Hindlimb muscle (tissue), 1 donor: Measurements from ENCODE around the gene RND3. TPM values are rescaled to one million over a fixed set of nuclear protein-coding genes. Genes with fewer than 3 reads are reported as not detected.

Source experiments
- DNase-seq: peaks from one replicate; pipeline ENCODE4 v3.0.0-alpha.2; 2013
- polyA plus RNA-seq: library from polyadenylated mRNA; unstranded; fragments of 120-200 nt; gene quantifications from one replicate; pipeline ENCODE4 v1.2.1, GENCODE V29; 2013; ENCODE audit not compliant: insufficient read length

RND3 gene
- polyA plus RNA-seq, 1 donor, result 32.5 TPM

DNA sequence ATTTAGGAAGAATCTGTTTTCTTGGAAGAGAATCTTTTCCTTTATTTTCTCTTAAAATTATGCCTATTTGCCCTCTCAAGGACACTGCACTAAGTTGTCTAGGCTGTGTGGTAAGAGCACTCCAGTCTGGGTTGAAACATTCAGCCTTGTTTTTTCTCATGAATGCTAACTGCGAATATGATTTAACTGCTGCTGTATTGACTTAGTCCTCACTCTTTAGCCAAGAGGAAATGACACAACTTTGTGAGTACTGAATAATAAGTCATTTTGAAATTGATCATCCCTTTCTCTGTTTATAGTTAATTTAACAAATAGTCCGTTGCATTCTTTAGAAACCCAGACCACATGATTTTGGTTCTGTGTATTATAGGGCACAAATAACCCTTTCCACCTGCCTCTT, 4.5 kb upstream of the RND3 start:
- no peak for DNase-seq

DNA sequence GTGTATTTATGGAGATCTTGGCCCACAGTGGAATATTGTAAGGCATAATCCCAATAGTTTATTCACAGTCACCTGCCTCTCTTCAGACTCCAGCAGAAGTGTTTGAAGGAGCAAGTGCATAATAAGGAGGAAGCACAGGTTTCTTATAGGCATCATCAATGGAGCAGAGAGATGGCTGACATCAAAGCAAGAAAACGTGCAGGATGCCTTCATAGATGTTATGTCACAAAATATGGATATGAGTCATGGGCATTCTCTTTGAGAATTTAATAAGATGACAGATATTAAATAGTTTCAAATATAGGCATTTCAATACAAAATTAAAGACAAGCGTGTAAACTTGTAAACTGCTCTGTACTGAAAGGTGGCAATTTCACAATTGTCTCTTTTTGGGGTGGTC, 4.0 kb upstream of the RND3 start:
- DNase-seq, result no peak

DNA sequence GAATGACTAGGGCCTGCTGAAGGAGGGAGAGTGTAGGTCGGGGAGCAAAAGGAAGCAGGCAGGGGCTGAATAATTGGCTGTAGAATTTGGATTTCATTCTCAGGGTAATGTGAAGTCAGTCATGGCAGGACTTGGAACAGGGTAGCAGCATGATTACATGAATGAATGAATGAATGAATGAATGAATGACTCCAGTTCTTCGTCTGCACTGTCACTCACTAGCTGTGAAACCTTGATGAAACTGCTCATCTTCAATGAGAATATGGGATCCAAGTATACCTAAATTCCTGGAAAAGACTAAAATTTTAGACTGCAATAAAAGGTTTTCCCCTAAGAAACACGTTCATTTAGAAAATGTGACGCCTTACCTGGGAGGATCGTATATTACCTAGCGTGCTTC, 3.0 kb upstream of the RND3 start:
- DNase-seq, result no peak

DNA sequence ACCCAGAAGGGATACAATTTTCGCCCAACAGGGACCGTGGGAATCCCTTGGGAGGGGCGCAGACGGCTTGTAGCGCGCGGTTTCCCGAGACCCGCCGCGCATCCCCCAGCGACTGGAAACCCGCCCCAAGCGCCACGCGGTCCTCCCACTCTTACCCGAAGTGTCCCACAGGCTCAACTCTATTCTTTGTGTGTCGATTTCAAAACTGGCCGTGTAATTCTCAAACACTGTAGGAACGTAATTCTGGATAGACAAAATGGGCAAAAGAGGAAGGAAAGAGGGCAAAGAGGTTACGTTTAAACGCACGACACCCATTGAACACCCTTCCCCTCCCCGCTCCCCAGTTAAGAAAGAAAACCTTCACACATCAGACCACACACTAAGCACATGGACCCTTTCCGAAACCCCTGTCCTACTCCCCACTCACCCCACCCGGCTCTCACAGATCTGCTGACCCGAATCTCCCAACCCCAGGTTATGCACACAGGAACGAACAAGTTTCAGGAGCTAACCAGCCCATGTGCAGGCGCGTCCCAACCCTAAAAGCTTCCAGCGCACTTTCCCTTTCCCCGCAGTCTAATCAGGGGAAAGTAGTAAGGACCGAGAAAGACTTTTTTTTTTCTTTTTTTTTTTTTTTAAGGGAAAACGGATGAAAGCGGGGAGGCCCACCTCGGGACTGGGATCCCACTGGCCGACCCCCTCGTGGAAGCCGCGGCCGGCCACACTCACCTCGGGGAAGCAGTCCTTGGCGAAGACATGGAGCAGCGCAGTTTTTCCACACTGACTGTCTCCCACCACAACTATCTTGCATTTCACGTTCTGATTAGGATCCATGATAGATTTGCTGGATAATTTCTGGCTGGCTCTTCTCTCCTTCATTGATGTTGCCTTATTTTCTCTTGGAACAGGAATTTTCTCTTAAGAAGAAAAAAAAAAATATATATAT, 655 bp downstream of the RND3 start:
- peak; percentile 69 for DNase-seq

DNA sequence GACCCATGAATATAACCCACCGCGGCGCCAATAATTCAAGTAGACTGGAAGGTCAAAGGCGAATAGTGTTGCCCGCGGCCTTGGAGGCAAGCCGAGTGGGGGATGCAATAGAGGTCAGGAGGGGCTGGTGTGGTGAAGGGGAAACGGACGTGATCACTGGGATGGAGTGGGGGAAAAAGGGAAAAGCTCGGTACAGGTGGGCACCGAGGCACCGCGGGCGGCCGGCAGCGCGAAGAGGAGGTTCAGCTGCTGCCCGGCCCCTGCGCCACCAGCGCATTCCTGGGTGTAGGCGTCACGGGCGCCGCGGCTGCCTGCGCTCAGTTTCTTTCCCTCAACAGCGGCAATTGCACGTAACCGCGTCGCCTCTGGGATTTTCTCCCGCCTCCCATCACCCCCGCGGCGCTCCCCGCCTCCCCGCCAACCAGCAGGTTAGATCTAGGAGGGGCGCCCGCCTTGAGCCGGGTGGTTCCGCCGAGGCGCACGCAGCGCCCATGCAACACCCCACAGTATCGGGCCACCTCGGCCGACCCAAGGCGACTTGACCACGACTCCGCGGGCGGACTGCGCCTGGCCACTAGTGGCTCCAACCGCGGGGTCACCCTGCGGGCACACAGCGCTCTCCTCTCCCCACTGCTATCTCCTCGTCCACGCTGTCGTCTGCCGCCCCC, 1.5 kb downstream of the RND3 start:
- DNase-seq, result peak; percentile 69

DNA sequence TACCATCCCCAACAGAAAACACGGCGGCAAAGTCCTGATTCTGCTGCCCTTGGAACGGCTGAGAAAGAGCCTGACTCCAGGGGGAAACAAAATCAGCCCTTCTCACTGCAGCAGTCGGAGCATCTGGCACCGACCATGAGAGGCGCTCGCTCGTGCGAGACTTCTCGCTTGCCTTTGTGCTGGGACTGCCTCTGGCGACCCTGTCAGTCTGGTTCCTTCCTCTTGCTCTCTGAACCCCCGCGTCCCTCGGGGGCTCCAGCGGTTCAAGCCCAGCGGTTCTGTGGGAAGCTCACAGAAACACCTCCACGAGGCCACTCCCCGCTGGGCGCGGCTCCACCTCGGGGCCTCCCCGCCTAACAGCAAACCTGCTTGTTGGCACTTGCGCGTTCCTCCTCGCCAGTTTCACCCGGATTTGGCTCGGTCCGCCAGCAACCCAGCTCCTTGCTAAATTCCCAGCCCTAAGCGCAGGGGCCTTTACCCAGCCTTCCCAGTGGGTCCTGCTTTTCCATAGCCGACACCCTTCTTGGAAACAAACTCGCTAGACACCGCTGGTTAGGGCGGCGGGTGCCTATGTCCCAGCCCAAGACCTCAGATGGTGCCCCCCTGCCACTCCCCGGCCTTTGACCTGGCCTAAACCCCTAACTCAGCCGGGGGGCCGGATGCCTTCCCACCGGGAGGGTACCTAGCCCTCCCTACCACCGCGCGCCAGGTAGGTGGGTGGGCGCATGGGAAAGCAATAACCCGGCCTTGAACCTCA, 2.2 kb downstream of the RND3 start:
- DNase-seq, result peak; percentile 86

DNA sequence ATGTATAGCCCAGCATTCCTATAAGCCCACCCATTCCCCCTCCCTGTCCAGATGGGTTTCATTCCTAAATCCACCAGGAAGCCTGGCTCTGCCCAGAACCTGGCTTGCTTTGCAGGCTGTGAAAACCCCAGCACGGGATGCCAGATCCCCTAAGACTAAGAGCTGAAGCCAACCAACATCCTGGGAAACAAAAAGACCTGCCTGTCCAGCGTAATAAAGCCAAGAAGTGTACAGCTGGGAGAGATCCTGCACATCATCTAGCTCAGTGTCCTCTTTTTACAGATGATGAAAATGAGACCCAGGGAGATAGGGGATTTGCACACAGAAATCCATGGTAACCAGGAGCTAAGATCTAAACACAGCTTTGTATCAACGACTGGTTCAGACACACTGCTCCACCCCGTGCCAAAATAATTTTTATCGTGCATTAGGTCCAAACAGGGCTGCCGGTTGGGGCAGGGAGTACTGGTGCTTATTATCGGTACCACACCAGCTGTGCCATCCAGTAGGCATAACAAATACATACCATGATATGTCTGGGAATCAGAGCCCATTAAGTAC, 2.9 kb downstream of the RND3 start:
- no peak for DNase-seq

DNA sequence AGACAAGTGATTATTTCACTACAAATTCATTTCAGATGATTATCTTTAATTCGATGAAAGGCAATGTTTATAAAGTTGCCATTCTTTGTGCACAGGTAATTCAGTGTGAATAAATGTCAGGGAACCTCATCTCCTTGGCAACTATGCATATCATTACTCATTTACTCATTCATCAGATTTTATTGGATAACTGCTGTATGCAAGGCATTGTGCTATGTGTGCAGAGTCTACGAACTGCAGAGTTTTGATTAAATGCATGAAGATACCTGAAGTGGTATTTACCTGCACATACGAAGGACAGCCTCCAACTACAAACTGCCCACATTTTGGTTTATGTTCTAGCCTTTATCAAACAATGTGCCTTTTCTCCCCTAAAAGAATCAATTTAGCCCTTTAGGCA, 3.5 kb downstream of the RND3 start:
- DNase-seq, result no peak

DNA sequence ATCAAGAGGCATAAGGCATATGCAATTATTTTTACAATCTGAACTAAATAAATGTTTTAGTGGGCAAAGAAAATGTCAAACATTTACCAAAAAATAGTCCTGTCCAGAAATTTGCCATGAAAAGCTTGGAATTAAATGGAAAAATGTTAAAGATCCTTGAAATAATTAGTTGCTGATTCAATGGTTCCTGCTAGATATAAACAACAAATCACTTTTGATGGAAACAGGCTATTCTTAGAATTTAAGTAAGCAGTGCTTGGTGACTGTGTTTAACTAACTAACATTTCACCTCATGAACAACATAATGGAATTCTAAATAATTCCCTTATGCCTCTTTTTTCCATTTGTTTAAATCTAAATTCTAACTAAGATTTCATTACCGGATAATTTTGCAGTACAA, 3.9 kb downstream of the RND3 start:
- DNase-seq, result no peak

DNA sequence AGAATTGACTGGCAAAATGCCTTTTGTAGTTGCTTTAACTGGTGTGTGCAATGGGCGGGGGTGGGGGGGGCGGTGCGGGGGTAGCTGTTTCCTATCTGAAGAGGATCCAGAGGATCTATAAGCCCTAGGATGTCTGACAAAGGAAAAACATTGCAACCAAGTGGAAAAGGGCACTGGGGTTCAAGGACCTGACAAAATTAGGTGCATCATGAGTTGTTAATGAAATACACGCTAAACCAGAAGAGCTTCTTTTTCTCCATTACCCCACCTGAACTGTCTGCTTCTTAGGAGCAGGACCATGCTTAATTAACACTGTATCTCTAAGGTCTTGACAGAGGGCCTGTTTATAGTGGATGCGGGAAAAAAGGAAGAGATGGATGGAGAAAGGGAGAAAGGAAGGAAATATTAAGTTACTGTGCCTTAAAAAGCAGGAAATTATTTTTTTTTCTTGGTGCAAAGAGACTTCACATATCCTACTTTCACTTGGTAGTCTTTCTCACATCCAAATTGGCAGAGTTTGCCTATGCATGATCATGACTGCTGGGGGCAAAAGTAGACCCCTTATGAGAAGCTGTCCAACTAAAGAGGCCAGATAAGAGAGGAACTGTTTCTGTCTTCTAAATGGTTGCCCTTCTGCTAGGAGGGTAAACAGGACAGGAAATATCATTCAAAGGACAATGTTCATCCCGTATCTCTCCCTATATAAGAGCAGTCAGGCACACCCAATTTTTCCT, 4.6 kb downstream of the RND3 start:
- DNase-seq, result no peak

DNA sequence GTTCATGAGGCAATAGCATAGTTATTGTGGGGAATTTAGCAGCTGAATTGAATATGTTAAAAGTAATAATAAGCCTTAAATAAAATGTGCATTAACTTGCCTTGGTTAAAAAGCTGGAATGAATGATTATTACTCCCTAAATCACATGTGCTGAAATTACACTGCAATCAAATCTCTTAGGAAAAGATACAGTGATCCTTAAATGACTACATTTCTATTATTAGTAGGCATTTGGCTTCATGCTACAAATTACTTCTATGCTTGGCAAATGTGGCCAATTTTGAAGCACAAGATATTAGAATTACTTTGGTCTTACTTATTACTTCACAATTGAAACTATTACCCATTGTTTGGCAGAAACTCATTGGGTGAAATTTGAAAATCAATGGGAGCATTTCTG, 5.4 kb downstream of the RND3 start:
- DNase-seq, result no peak

DNA sequence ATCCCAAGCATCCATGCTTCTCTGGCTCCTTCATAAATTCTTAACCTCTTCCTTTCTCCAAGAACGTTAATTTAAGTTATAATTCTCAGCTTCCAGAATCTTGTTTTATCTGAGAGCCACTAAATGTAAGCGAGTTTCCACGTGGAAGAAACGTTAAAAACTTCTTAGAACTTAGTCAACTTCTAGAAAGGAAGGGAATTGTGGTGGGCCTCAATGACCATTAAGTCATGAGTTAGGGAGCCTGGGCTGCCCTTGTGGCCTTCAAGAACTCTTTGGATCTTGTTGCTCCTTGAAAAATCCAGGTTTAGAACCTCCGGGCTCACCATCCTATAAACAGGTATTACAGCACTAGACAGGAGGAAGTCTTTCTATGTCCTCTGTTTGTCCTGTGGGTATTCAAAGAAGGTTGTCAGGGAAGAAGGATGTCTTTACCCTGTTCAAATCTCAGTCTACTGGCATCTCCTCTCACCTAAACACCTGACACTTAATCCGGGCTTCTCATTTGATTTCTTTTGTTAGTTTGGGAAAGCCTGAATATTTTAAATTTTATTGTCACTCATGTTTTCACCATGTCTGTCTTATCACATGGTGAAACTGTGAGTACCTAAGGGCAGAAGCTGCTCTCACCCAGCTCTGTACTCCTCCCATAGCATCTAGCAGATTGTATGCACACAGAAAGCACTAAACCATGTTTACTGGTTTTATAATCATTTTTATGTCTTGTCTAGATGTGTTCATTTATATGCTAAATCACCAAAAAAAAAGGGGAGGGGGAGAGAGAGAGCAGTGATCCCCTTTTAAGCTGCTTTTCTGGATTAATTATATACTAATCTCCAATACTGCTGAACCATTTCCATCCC, 6.3 kb downstream of the RND3 start:
- DNase-seq, result no peak

DNA sequence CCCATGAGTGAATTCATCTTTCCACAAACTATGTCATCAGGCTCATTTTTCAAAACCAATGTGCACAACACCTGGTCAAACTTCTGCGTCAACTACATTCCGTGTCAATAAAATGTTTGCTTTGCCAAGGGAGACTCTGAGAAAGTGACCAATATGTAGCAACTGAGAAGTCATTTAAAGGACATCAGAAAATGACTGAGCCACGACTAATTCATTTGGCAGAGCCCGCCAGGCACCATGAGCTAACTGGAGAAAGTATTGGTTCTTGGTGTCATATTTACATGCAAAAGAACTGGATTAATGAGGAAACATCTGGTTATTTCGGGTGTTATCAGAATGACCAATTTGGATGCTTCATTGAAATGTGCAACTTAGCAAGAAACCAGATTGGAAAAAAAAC, 7.2 kb downstream of the RND3 start:
- no peak for DNase-seq

DNA sequence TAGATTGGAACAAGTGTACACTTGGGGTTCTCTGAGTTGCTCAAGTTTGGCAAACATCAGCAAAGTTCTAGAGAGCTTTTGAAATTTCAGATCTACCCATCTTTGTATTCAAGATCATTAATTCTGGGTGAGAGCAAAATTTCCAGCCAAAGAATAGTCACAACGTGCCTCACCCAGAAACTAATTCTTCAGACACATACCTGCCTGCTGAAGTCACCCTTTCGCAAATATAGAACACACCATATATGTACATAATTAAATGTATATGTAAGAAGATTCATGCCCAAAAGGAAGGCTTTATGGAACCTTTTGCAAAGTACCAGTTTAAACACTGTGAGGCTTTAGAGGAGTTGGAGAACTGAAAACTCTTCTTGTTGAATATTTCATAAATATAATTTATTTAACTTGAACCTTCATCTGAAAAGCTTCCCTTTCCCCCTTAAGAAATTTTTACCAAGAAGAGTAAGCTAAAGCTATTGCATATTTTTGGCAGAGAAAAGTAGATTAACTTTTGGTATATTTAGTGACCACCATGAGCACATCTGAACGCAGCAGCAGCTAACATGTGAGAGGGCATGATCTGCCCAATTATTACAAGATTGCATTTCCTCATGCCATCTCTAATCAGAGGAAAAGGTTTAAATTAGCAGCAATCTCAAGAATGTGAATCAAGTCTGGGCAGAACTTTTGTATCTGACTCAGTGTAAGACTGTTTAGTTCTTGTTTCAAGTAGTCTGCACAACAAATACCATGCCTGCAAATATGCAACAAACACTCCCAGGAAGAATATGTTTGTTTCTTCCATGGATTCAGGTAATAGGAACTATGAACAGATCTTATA, 8.2 kb downstream of the RND3 start:
- DNase-seq, result no peak

DNA sequence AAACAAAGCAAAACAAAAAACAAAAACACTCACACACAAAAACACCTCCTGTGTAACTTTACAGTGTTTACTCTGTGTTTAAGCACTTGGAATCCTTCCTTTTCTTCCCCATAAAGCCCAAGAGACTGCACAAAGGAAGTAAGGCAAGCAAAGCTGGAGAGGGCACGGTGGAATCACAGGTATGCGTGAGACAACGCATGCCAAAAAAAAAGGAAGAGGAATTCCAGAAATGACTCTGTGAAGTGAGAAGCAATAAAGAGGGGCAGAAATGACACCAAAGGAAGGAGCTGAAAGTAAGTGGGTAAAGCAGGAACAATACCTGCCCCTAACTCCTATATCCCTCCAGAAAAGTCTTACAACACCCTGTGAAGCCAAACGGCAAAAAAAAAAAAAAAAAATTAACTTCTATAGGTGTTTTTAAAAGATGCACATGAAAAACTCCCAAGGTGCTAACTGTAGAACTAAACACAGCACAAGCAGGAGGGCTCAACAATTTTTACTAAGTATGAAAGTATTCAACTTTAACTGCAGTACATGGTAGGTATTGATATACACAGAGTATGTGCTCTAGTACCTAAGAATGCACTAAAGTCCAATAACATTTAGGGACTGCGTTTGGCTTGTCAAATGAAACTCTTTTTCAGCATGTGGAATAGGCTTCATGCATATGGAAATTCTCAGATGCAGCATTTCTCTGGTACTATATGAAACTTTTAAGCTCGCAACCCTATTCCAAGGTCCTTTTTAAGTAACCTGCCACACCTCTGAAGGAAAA, 9.1 kb downstream of the RND3 start:
- no peak for DNase-seq

DNA sequence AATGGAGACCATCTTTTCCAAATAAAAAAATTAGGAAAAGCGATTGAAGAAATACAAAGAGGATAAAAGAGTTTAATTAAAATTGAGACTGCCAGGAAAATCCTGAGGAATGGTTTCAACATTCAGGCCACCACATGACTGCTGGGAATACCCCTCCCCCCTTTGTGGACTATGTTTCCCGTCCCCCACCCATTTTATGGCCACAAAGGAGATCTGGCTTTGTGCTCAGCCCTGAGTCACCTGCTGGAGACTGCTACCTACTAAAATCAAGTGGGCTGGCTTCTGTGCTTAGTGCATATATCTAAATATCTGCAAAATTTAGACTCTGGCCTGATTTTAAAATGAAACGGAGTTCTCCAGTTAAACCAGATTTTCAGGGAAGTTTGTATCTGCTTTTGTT, 10.1 kb downstream of the RND3 start:
- no peak for DNase-seq

DNA sequence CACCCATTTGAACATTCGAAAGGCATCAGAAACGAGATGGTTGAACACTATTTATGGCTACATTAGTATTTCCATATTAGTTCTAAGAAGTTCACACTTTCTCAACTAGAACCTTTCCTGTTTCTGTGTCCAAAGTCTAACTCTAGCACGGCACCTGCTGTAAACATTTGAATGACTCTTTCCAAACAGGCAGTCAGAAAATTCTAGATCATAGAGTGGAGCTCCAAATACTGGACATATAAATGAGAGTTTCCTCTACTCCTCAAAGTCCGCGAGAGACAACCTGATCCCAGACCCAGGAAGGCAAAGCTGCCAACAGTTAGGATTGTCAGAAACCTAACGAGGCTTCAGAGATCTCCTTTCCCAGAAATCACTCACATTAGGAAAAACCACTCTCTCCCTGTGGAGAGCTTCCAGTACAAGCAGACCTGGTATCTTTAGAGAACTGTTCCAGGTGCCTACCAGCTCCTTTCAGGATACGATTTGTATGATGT, 10.6 kb downstream of the RND3 start:
- DNase-seq, result no peak

DNA sequence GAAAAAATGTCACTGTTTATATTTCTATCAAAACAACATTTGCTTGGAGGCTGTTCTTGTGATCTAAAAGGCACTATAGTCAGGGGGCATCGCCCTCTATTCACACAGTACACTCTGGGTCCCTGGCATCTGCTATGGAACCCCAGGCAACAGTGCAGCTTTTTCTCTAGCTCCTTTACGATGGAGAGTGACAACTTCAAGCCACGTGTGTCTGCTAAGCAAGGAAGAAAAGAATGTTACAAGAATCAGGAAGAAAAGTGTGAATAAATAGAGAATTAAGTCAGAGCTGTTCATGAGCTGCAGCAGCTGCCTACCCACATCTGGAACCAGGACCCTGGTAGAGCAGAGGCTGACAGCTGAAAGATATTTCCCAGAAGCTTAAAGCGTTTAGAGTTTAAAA, 11.2 kb downstream of the RND3 start:
- DNase-seq, result no peak
